GM13977 (cell line): ENCODE results near the gene RTL10.

ENCODE experiments used
- DNase-seq: peaks from one replicate; pipeline ENCODE4 v3.0.0; 2012; ENCODE audit warnings: low spot score
- CTCF ChIP-seq: IDR thresholded peaks from 2 replicates; pipeline ENCODE4 v1.5.1; 2012; ENCODE audit warnings: mild to moderate bottlenecking, control low read depth; ENCODE audit not compliant: insufficient read depth; ENCODE audit errors: extremely low read depth, missing control alignments
- in situ Hi-C: fragments of 300-500 bp; cut with MboI; formaldehyde crosslinking; loops from one replicate; pipeline ENCODE4 v1.12.0; 2022; ENCODE audit warnings: low sequenced_read_pairs, low pct_unique_long_range_greater_than_20kb, mixed read lengths, inconsistent platforms; ENCODE audit not compliant: unreplicated experiment

Gene RTL10

DNA sequence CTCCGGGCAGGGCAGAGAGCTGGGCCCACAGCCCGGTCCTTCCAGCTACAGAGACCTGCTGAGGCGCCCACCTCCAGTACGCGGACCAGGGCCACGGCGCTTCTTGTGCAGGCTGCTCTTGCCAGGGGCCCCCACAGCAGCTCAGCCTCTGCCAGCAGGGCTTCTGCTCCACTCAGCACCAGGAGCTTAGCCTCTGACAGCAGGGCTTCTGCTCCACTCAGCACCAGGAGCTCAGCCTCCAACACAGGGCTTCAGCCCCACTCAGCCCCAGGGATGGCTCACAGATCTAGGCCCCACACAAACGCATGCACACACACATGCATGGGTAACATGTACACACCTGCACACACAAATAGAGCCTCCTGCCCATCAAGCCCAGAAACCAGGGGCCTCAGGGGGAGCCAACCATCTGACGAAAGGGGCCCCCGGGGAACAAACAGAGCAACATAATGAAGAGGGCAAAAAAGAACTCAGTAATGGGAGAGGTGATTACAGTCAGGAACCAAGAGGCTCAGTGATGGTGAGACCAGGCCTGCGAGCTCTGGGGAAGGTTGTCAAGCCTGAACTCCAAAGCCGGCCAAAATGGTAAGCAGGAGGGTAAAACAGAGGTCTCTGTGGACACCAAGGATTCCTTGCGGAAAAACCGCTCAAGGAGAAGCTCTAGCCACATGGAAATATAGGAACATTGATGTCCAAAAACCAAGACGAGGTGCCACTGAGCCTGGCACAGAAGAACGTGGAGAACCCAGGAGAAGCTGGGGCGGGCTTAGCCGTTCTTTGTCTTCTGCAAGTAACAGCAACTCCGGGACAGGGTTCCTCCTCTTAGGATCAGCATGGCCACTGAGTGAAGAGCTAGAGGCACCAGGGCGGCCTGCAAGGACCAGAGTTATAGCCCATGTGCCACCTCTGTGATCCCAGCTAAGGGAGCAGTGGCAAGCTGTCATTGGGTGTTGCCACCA, 46.5 kb downstream of the RTL10 start:
- TF ChIP-seq CTCF: no peak
- no peak for DNase-seq
- in situ Hi-C loops: loop anchor here (10.0 kb wide), 1 partner anchor 87 kb away; no protein-coding TSS in a partner anchor

DNA sequence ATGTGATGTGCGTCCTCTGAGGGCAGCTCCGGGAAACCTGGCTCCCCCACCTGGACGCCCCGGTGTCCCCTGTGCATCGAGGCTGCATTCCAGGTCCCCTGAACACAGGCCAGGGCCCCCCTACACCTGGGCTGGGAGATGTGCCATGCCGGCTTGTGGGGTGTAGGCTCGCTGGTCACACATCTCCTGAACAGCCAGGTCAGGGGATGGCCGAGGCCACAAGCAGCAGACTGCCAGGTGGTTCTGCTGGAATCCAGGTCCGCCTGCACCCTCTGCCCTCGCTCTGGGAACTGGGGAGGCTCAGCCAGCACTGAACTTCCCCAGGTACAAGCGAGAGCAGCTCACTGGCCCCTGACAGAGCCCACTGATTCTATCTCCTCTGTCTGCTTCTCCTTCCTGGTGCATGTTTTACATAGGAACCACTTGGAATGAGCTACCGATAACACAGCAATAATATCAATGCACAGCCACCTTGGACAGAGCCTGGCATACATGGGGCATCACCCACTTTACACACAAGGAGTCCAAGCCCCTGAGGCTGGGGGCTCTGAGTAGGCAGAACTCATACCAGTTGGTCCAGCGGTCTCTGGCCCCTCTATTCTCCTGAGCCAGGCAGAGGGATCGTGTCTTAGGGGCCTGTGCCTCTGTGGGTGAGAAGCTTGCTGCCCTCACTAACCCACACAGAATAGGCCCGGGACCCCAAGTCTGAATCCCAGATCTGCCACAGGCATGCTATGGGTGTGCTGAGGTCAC, 47.3 kb downstream of the RTL10 start:
- no peak for DNase-seq
- in situ Hi-C loops: loop anchor here (10.0 kb wide), 1 partner anchor 87 kb away; no protein-coding TSS in a partner anchor
- no peak for TF ChIP-seq CTCF

DNA sequence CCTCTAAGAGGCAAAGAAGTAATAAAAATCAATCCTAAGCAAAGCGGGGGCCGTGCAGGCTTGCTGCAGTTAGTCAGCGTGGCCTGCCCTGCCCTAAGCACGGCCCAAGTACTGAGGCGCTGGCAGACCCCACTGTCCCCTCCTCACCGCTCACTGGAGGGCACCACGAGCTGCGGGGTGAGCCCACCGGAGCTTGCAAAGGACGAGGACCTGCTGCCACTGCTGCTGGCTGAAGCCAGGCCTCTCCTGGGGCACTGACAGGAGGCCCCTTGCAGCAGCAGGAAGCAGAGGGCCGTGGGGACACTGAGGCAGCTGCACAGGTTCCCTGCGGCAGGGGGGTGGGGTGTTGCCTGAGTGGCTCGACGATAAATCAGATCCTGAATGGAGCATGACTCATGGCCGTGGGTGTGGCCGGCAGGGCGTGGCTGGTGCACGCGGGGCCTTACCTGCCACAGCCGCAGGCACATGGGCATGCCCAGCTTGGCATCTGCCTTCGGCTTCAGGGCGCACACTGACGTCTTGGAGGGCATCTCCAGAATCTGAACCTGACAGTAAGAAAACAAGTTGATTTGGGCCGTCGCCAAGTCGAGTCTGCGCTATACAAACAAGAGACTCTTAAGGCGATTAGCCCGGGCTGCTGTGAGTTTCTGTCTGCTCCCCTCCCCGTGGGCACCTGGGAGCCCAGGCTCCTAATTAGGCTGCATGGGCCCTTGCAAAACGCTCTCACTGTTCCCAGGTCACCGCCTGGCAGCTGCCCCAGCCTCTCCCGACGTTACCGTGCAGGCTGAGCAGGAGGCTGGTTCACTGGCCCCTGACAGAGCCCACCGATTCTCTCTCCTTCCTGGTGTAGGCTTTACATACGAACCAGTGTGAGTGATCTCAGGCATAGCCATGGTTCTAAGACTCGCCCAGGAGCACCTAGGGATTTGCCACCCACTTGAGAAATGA, 48.2 kb downstream of the RTL10 start:
- in situ Hi-C loops: loop anchor here (10.0 kb wide), 1 partner anchor 88 kb away; no protein-coding TSS in a partner anchor
- no peak for TF ChIP-seq CTCF
- DNase-seq: no peak

GRCh38 chr22:19805821-19806212, 48.9 kb downstream of the RTL10 start:
- DNase-seq: no peak
- TF ChIP-seq CTCF: no peak
- in situ Hi-C loops: loop anchor here (10.0 kb wide), 1 partner anchor 89 kb away; no protein-coding TSS in a partner anchor
